Measurements from ENCODE around the gene NPPA. TPM values are rescaled to one million over a fixed set of nuclear protein-coding genes. Genes with fewer than 3 reads are reported as not detected.

Gene NPPA
- total RNA-seq, 2 experiments from 2014 or later, result not detected

- intact Hi-C loops (cut with micrococcal nuclease; ENCODE audit: unreplicated experiment), result no loop called here
- no TSS peak for BruUV-seq (replicated peaks)
- ChIA-PET CTCF (ENCODE audit: unreplicated experiment) (interaction anchor here (1.3 kb wide), 1 partner anchor 10 kb away, joined by 3 read pairs; no protein-coding TSS in a partner anchor), POLR2A (no interaction called here)
- Histone ChIP-seq H2AFZ (ENCODE audit: low read length) (no peak overlapping the region), H3K36me3 (ENCODE audit: insufficient read depth, low read length) (peaks cover 96% of the 10 kb centered on the region), H4K20me1 (ENCODE audit: insufficient read depth, low read length) (no peaks in the 10 kb centered on the region), H3K4me2 (ENCODE audit: low read length) (no peak overlapping the region), H3K9me2 (ENCODE audit: insufficient read depth, low read length) (no peaks in the 10 kb centered on the region), H3K79me2 (ENCODE audit: insufficient read depth, low read depth, low read length) (no peaks in the 10 kb centered on the region), H3K4me1 (ENCODE audit: insufficient read depth, low read length, poor library complexity, severe bottlenecking) (no peaks in the 10 kb centered on the region), H3K9me3 (ENCODE audit: low read length) (no peaks in the 10 kb centered on the region), H3K4me3 (ENCODE audit: low read depth, low read length, poor library complexity, severe bottlenecking) (no peak overlapping the region), H3K27ac (ENCODE audit: low read depth, low read length, poor library complexity, severe bottlenecking) (no peak overlapping the region)
- no peak for DNase-seq (ENCODE audit: low spot score)
- TF ChIP-seq EZH2phosphoT487 (IDR thresholded peaks at IDR 0.05; ENCODE audit: borderline replicate concordance, low read depth, low read length) (no peak), CTCF (conservative IDR thresholded peaks at IDR 0.05; ENCODE audit: low read length) (no peak)
Measured at GRCh38 chr1:11831945-11832725, 15.4 kb downstream of the NPPA start.

GRCh38 chr1:11828511-11828910, 19.1 kb downstream of the NPPA start:
- Histone ChIP-seq H3K4me2 (ENCODE audit: low read length) (no peak overlapping the region), H3K9me3 (ENCODE audit: low read length) (no peaks in the 10 kb centered on the region), H3K27ac (ENCODE audit: low read depth, low read length, poor library complexity, severe bottlenecking) (no peak overlapping the region), H4K20me1 (ENCODE audit: insufficient read depth, low read length) (no peaks in the 10 kb centered on the region), H3K36me3 (ENCODE audit: insufficient read depth, low read length) (peaks cover 90% of the 10 kb centered on the region), H3K79me2 (ENCODE audit: insufficient read depth, low read depth, low read length) (no peaks in the 10 kb centered on the region), H3K9me2 (ENCODE audit: insufficient read depth, low read length) (no peaks in the 10 kb centered on the region), H3K4me1 (ENCODE audit: insufficient read depth, low read length, poor library complexity, severe bottlenecking) (no peaks in the 10 kb centered on the region), H2AFZ (ENCODE audit: low read length) (no peak overlapping the region), H3K4me3 (ENCODE audit: low read depth, low read length, poor library complexity, severe bottlenecking) (no peak overlapping the region)
- no TSS peak for BruUV-seq (replicated peaks)
- POLR2A ChIA-PET, result no interaction called here
- intact Hi-C loops (cut with micrococcal nuclease; ENCODE audit: unreplicated experiment), result no loop called here
- DNase-seq (ENCODE audit: low spot score), result no peak
- CTCF ChIA-PET (ENCODE audit: unreplicated experiment), result no interaction called here
- no peak for TF ChIP-seq EZH2phosphoT487 (IDR thresholded peaks at IDR 0.05; ENCODE audit: borderline replicate concordance, low read depth, low read length)
- no peak for TF ChIP-seq CTCF (conservative IDR thresholded peaks at IDR 0.05; ENCODE audit: low read length)

DNA sequence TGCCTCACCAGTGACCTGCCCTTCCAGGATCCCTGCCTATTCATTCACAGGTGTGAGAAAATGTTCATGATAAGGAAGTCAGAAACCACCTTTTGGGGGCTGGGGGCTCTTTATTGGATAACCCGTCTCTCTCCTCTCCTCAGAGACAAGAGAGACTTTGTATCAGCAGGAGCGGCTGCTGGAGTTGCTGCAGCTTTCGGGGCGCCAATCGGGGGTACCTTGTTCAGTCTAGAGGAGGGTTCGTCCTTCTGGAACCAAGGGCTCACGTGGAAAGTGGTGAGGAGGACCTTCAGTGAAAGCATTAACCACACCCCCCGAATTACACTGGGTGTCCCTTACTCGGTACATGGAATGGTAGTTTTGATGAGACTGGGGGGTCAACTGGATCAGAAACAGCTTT, 20.6 kb downstream of the NPPA start:
- Histone ChIP-seq H3K4me2 (ENCODE audit: low read length) (no peak overlapping the region), H3K4me3 (ENCODE audit: low read depth, low read length, poor library complexity, severe bottlenecking) (no peak overlapping the region), H3K36me3 (ENCODE audit: insufficient read depth, low read length) (peaks cover 85% of the 10 kb centered on the region), H4K20me1 (ENCODE audit: insufficient read depth, low read length) (no peaks in the 10 kb centered on the region), H3K79me2 (ENCODE audit: insufficient read depth, low read depth, low read length) (no peaks in the 10 kb centered on the region), H3K27ac (ENCODE audit: low read depth, low read length, poor library complexity, severe bottlenecking) (no peak overlapping the region), H3K9me3 (ENCODE audit: low read length) (no peaks in the 10 kb centered on the region), H3K9me2 (ENCODE audit: insufficient read depth, low read length) (no peaks in the 10 kb centered on the region), H2AFZ (ENCODE audit: low read length) (no peak overlapping the region), H3K4me1 (ENCODE audit: insufficient read depth, low read length, poor library complexity, severe bottlenecking) (no peaks in the 10 kb centered on the region)
- DNase-seq (ENCODE audit: low spot score), result no peak
- TF ChIP-seq CTCF (conservative IDR thresholded peaks at IDR 0.05; ENCODE audit: low read length), result no peak
- no peak for TF ChIP-seq EZH2phosphoT487 (IDR thresholded peaks at IDR 0.05; ENCODE audit: borderline replicate concordance, low read depth, low read length)
- intact Hi-C loops (cut with micrococcal nuclease; ENCODE audit: unreplicated experiment), result no loop called here
- POLR2A ChIA-PET, result no interaction called here
- CTCF ChIA-PET (ENCODE audit: unreplicated experiment), result no interaction called here
- no TSS peak for BruUV-seq (replicated peaks)
